NCI-H446 treated with DMSO at 0.1 percent for 48 hours (cell line): ENCODE data around the gene EGR1.
A peak's percentile ranks its signal among the peaks of the same experiment; 100 is the strongest.
"Not testable (repeated sequence)": the region's sequence is repeated elsewhere in the genome, so short reads cannot be mapped to it uniquely, and the experiment has no call there.

Experiments
- DNase-seq: peaks from one replicate; lab custom pipeline; 2025; lab: John Stamatoyannopoulos, UW

Gene EGR1

DNA sequence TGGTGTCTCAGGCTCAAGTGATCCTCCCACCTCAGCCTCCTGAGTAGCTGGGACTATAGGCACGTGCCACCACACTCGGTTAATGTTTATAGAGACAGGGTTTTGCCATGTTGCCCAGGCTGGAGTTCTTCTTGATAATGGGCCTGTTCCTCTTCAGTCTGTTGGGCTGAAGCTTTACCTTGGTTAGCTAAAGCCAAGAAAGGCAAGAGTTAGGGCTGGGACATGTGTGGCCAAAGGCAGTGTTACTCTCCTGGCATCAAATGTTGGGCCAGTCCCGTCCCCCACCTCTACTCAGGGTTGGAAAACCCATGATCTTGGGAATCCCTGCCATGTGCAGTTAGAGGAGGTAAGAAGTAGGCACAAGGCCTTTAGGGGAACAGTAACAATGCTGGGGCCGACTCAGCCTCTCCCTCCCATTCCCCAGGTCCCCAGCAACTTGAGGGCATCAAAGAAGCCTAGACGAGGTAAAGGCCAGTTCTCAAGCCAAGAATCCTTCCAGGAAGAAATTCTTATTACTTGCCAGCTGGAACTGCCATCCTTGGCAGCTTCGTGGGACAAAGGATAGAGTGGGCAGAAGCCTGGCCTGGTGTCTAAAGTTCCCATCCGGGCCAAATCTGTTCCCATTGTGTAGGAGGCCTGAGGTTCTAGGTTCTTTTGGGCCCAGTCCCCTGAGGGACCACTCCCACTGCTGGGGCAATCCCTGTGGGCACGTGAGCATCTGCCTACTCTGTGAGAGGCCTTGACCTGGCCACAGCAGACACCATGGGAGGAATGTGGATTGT, 4.5 kb downstream of the EGR1 start:
- DNase-seq = no peak

DNA sequence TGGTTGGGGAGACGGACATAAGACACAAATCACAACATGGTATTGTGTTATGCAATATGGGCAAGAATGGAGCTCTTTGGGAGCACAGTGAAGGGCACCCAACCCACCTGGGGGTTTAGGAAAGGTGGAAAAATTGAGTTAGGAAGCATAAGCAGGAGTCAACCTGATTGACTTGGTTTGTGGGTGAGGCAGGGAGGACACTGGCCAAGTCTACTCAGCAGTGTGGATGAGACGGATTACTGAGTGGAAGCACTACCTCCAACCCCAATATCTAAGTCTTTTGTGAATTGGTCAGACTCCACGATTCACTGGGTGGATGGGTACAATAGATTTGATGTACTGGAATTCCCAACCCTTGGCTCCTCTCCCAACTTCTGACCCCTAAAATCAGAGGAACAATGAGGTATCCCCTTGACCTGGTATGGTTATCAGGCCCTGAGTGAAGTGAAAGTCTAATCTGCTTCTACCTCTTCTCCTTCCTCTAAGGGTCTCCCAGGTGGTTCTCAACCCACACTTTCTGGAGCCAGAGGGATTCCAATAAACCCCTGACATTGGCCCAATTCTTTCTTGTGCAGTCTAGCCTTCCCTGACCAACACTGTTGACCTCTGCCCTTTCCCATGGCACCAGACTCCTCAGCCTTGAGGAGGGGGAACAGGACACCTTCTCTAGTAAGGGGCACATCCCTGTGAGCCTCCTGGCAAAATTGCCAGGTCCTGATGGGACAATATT, 5.2 kb downstream of the EGR1 start:
- no peak for DNase-seq

DNA sequence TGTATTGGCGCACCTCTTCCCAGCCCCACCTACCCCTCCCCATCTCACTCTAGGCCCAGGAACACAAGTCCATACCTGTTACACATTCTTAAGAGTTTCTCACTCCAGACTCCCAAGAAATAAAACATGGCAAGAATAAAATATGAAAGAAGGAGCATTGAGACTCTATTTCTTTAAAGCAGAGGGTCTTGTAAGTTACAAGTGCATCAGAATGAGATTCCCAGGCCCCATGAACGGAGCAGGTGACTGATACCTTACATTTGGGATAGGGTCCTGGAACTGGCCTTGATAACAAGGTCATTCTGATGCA, 5.7 kb downstream of the EGR1 start:
- DNase-seq = no peak

DNA sequence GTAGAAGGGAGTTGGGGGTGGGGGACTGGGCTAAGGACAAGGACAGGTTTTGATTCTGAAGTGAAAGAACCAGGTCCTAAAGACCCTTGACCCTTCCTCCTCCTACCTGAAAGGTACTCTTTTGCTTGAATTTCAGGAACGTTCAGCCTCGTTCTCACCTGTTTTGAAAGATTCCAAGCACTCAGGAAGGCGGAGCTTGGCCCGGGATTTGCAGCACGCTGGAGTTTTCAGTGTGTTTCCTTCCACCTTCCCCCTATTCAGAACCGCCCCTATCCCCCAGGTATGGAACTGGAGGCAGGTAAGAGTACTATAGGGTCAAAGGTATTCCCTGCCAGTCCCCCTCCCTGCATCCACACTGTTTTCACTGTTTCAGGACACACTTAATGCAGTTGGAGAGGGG, 7.1 kb downstream of the EGR1 start:
- no peak for DNase-seq

DNA sequence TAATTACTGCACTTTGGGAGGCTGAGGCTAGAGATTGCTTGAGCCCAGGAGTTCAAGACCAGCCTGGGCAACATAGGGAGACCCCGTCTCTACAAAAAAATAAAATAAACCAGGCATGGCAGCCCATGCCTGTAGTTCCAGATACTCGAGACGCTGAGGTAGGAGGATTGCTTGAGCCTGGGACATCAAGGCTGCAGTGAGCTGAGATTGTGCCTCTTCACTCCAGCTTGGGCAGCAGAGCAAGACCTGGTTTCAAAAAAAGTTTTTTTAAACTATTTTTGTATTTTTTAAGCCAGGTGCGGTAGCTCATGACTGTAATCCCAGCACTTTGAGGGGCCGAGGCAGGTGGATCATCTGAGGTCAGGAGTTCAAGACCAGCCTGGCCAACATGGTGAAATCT, 7.9 kb downstream of the EGR1 start:
- DNase-seq = not testable (repeated sequence)

DNA sequence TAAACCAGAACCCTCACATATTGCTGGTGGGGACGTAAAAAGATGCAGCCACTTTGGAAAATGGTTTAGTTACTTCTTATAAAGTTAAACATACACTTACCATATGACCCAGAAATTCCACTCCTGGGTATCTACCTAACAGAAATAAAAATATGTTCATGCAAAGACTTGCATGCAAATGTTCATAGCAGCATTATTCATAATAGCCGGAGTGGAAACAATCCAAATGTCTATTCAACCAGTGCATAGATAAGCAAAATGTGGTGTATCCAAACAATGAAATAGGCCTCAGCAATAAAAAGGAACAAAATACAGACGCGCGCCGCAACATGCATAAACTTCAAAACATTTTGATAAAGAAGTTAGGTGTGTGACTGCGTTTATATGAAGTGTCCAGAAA, 11.6 kb downstream of the EGR1 start:
- DNase-seq = no peak

DNA sequence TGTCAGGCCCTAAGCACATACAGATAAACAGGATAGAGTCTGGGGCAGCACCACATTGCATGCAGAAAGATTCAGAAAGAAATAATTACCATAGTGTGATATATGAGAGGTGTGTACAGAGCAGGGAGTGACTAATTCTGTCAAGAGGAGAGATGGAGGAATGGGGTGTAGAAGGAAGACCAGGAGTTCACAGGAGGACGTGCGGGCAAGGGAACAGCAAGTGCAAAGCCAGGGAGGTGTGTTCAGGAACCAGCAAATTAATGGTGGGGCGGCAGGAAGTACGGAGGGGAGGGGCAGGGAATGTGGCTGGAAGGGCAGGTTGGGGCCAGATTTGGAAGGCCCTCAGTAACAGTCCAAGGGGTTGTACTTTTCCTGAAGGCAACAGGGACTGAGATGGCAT, 17.4 kb downstream of the EGR1 start:
- DNase-seq = no peak

DNA sequence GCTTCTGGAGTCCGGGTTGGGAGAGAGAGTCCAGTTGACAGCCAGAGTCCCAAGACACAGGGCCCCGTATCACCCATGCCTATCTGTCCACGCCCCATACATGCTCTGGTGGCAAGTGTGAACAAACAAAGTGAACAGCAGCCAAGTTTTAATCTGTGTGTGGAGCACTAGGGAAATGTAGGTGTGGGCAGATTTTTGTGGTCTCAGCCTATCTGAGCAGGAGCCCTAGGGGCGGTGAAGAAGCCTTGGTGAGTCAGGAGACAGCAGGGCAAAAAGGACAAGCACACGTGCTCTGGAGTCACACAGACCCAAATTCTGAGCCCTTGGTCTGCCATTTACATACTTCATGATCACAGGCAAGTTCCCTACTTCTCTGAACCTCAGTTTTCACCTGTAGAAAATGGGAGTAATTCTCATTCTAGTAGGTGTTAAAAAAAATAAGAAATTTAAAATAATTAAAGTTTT, 23.2 kb downstream of the EGR1 start:
- DNase-seq = no peak

DNA sequence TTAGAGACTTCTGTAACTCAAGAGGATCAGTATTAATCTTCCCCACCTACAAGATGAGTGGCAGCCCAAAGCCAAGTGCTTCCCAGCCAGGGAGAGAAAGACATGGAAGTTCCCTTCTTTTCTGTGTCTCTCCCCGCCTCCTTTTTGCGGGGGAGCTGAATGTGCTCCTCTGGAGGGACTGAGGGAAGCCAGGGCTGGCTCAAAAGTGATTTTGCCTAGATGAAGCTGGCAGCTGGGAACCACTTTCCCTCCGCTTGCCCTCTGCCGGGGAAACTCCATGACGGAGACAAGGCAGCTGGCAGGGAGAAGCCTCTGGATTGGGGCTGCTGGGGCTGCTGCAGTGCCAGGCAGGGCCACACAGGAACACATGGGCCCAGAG, 24.4 kb downstream of the EGR1 start:
- no peak for DNase-seq

DNA sequence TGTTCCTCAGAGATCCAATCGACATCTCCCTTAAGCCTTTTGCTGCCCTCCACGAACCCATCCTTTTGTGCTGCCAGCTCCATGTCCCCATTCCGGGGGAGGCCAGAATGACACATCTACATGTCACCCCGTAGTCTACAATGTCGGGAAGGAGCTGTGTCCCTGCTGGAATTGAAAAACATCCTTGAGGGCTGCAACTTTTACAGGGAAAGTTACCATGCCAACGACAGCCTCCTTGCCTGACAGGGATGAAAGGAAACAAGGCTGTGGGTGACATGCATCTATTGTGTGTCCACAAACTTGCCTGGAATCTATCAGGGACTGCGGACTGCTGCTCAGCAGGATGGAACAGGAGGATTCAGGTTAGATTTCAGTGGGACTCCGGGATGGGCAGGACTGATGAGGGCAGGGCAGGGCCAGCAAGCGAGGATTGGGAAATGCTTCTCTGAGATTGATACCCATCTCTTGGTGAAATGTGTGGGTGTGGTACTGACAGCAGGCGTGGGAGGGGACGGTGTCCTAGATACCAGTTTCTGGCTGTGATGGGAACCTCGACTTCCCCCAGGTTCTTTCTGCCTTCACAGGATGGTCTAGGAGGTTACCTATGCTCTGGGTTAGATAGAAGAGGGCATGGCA, 25.5 kb downstream of the EGR1 start:
- no peak for DNase-seq

DNA sequence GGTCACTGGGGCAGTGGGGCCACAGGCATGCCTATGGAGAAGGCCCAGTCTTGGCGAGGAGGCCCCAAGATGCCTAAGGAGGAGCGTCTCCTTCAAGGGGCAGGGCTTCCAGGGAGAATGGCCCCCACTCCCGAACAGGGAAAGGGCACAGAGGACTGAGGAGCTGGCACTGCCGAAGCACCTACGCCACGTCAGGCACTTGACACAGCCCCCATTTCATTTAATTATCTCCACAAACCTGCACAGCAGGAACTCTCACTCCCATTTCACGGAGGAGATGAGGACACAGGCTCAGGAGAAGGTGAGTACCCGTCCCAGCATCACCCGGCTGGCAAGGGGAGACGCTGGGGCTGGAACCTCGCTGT, 26.0 kb downstream of the EGR1 start:
- DNase-seq = no peak

DNA sequence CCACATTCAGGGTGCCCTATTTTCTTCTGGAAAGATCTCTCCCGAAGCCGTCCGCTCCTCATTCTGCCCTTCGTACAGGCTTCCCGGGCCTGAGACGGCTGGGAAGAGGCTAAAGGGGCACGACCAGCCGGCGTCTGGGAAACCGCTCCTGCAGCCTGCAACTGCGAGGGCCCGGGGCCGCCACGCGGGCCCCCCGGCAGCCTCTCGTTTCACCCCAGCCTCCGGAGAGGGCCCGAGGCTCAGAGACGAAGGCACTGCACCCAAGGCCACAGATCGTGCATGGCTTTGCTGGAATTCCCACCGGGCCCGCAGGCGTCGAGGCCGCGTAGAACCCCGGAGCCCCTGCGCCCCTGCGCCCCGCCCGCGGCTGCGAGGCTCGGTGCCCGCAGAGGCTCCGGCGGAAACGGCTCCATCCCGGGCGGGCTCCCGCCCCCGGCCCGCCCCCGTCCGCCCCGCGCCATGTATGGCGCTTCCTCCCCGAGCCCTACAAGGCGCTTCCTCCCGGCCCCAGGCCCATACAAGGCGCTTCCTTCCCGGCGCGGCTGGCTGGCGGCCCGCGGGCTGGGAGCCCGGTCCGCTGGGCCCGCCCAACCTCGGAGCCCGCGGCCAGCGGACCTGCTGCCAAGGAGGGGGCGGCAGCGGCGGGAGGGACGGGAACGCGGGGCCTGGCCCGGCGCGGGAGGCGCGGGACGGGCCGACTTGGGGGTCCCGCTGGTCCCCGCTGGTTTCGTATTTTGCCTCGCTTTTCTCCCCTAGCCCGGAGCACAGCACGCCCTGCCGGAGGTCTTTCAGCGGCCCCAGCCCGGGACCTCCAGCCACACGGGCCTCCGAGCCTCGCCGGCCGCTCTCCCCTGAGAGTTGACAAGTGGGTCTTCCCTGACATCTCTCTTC, 26.6 kb downstream of the EGR1 start:
- DNase-seq = peak; percentile 83

DNA sequence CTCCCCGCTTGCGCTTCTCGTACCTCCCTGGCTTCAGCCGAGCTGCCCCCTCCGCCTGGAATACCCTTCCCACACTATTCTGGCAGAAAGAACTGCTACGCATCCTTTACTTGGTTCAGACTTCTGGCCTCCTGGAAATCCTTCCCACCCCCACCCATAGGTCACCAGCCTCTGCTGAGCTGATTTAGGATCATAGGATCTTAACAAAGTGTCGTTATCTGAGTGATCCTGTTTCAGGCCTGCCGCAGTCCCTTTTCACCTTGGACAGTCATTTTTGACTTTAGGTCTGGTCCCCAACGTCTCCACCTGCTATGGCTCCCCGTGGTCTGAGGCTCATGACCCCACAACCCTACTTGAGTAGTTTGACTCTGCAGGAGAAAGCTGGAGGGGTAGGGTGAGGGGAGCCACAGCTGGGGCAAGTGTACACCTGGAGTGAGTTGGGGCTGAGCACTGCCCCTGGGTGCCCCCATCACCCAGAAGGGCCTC, 27.3 kb downstream of the EGR1 start:
- no peak for DNase-seq

DNA sequence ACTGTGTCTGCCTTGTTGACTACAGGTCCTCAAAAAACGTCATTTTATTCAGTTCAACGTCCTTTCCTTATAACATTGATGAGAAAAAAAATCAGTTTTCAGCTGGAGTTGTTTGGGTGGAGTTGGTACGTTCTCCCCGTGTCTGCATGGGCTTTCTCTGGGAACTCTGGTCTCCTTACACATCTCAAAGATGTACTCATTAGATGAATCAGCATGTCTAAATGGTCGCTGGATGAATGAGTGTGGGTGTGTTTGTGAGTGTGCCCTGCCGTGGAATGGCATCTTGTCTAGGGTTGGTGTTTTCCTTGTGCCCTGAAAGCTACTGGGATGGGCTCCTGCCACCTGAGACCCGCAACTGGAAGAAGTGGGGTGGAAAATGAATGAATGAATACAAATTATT, 30.1 kb downstream of the EGR1 start:
- DNase-seq = no peak

DNA sequence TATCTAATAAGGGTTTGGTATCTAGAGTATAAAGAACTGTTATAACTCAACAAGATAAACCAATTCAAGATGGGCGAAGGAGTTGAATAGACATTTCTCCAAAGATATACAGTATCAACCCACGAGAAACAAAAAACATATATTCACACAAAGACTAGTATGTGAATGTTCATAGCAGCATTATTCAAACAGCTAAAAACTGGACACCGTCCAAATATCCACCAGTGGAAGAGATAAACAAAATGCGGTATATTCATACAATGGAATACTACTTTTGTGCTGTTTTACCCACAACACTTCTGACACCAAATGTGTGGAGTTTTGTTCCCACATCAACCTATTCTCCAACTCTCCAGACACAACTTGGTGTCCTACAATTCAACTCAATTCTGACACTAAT, 33.1 kb downstream of the EGR1 start:
- no peak for DNase-seq

DNA sequence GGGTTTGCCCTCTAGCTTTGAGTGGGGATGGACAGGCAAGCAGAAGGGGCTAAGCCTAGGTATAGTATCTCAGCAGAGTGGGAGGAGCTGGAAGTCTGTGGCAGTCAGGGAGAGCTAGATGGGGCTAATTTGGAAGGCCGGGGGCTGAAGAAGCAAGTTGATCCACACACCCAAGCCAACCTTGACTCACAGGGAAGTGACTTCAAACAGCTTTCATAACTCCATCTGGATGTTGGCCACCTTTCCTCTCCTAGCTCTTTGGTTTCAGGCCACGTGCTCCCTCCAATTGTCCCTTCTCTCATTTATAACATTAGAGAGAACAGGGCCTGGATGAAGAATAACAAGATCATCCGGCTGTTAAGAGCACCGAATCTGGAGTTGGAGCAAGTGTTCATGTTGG, 36.8 kb downstream of the EGR1 start:
- DNase-seq = no peak

DNA sequence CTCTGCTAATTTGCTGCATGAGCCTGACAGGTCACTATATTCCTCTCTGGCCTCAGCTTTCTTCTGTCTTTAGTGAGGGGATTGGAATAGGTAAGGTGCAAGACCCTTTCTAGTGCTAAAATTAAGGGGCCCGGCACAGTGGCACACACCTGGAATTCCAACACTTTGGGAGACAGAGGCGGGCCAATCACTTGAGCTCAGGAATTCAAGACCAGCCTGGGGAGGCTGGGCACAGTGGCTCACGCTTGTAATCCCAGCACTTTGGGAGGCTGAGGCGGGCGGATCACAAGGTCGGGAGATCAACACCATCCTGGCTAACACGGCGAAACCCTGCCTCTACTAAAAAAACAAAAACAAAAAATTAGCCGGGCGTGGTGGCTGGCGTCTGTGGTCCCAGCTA, 37.2 kb downstream of the EGR1 start:
- no peak for DNase-seq

DNA sequence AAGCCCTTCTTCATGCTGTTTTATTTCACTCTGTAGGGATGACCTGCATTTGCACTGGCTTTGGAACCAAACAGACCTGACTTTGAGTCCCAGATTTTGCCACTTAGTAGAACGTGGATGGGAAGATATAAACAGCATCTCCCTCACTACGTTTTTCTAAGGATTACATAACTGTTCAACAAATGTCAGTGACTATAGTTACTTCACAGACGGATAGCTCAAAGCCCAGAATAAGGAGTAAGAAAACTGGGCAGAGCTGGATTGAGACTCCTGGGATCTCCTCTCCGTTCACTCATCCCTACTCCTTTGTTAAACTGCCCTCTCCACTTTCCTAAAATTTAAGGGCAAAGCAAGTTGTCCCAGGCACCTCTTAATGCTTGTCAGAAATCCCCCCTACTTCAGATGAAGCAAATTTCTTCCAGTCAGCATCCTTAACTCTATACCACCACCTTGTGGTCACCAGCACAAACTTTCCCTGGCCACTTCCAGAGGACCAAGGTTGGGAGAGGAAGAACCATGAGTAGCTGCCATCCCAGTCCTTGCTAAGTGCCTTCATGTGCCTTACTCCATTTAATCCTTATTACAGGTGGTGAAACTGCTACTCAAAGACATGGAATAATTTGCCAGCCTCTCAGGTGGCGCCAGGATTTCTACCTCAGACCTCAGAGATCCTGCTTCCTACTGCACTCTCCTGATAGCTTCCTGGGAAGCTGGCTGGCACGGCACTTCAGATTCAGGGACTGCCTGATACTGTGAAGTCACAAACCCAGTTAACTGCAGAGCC, 38.4 kb downstream of the EGR1 start:
- DNase-seq = peak; percentile 40

DNA sequence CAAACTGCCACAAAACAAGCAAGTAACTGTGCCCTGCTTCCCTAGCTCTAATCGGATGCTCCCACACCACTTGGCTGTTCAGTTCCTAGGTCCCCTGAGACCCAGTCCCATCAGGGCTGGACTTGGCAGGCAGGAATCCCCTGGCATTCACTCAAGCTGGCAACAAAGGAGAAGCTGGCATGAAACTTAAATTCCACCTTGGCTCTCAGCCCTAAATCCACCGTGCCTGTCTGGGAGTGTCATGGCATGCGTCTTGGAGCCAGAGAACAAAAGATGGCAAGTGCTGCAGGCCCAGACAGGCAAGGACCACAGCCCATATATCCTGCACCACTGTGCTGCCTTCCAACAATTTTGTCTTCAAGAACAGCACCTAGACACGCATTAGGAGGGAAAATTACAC, 39.5 kb downstream of the EGR1 start:
- DNase-seq = peak; percentile 80

DNA sequence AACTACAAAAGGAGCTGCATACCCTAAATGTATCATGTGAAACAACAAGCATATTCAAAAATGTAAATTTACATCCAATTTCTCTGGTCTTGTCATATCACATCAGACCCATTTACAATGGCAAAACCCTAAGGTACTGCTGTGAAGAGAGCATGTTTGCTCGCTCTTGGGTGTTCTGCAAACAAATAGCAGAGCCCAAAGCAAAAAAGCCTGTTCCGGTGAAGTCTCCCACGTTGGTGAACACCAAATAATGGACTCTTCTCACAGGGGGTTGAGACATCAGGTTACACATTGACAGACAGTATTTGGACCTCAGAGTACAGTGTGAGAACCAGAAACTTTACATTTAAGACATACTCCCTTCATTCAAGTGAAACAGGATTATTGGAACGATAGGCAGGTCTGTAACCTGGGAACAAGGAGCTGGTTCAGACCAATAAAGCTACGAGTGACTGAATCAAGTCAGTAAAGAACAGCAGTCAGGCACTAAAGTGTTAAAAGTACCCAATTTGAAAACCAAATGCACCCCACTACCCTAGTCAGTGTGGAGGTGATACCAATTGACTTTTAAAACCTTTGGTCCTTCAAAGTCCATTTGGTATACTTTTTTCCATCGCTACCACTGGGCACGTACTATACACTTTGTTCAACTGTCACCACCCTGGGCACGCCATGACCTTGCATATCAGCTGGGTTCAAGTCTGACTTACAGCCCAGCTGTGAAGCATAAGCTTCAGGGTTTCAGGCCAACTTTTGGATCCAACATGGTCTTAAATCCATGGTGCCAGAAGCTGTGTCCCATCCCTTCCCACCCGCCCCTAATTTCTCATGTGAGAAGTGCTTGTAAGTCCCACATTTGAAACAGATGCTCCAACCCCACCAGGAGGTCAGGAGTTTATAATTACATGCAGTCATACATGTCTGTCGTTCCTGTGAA, 41.4 kb downstream of the EGR1 start:
- DNase-seq = no peak
